GM12801 (cell line): ENCODE data around the gene HSFX2.
"Not testable (repeated sequence)": the region's sequence is repeated elsewhere in the genome, so short reads cannot be mapped to it uniquely, and the experiment has no call there.

Experiments
- CTCF ChIP-seq: IDR thresholded peaks from one replicate; pipeline ENCODE4 v1.5.1; 2011; ENCODE audit warnings: control low read depth; ENCODE audit not compliant: insufficient read length; ENCODE audit errors: extremely low read depth

Gene HSFX2

GRCh38 chrX:149568701-149569296 lies 26.3 kb downstream of the HSFX2 start:
- no peak for TF ChIP-seq CTCF

GRCh38 chrX:149567621-149568417 lies 27.3 kb downstream of the HSFX2 start:
- no peak for TF ChIP-seq CTCF

GRCh38 chrX:149563359-149563758 lies 31.8 kb downstream of the HSFX2 start:
- no peak for TF ChIP-seq CTCF

- not testable (repeated sequence) for TF ChIP-seq CTCF
Measured at GRCh38 chrX:149549701-149550100, 45.4 kb downstream of the HSFX2 start, which contains the start of gene HSFX3. Gene HSFX3, minus strand, starts transcription at chrX:149549924. Its CDS starts 72 bp downstream, at chrX:149549852.
